Fibroblast of villous mesenchyme (primary cell): ENCODE measurements around the gene RANGAP1. TPM values are rescaled to one million over a fixed set of nuclear protein-coding genes. Genes with fewer than 3 reads are reported as not detected.

Source experiments
- DNase-seq: peaks from one replicate; pipeline ENCODE4 v3.0.0-alpha.2; 2010; ENCODE audit warnings: low read depth
- H3K4me3 ChIP-seq: 2 replicates; pipeline ENCODE4 v1.5.1; 2011; ENCODE audit warnings: low read depth, mild to moderate bottlenecking, low read length
- total RNA-seq: library from RNA; depleted of rRNA; stranded (reverse); fragments of >200 nt; gene quantifications from 2 replicates; pipeline ENCODE4 v1.2.3, GENCODE V29; 2012
- TF ChIP-seq, protein P1 (sequence below): IDR thresholded peaks from 2 replicates; pipeline ENCODE4 v1.5.1; 2012; ENCODE audit warnings: low read depth, mild to moderate bottlenecking, low read length; ENCODE audit not compliant: insufficient read depth

RANGAP1 gene
- total RNA-seq, 1 donor: 95.9 TPM

DNA sequence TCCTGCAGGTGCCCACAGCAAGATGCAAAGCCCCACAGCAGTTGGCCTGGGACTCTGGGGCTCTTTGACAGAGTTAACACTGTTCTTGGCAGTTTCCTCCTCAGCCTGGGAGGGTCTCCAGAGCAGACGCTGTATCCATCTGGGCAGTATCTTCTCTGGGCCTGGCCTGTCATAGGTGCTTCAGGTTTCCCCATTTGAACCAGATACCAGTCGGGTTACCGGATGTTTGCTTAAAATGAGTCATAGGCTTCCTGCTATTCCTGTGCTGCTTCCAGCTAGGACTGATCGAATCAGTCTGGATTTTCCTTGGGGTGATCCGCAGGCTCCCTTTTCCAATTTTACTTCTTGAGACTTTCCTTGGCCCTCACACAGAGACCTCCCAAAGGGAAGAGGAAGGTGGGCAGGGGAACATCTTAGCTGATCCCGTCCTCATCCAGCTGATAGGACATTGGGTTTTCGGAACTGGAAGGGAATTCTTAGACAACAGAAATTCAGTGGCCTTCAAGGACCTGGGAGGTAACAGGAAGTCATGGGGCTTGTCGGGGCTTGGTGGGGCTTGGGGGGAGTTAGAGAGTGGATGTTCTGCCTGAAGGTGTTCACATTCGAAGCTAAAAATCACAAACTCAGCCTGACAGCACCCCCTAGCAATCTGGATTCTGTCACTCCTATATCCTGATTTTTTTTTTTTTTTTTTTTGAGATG is 2.4 kb upstream of the RANGAP1 start:
- peak; percentile 85 for DNase-seq
- TF ChIP-seq, protein P1, sequence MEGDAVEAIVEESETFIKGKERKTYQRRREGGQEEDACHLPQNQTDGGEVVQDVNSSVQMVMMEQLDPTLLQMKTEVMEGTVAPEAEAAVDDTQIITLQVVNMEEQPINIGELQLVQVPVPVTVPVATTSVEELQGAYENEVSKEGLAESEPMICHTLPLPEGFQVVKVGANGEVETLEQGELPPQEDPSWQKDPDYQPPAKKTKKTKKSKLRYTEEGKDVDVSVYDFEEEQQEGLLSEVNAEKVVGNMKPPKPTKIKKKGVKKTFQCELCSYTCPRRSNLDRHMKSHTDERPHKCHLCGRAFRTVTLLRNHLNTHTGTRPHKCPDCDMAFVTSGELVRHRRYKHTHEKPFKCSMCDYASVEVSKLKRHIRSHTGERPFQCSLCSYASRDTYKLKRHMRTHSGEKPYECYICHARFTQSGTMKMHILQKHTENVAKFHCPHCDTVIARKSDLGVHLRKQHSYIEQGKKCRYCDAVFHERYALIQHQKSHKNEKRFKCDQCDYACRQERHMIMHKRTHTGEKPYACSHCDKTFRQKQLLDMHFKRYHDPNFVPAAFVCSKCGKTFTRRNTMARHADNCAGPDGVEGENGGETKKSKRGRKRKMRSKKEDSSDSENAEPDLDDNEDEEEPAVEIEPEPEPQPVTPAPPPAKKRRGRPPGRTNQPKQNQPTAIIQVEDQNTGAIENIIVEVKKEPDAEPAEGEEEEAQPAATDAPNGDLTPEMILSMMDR: no peak
- H3K4me3 ChIP-seq: no peak overlapping the region

DNA sequence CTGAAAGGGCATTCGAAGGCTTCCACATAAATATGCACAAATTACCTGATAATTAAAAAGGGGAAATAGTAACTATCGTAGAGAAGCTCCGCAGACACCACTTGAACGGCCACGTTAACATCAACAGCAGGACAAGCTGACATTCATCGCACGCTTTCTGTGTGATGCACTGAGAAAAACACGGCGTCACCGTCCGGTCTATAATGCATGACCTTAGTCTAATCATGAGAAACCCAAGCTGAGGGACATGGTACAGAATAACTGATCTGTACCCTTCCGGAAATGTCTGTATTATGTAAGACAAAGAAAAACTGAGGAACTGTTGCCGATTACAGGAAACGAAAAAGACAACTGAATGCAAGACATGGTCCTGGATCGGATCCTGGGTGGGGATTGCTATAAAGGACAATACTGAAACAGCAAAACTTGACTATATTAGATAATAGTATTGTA is 678 bp upstream of the RANGAP1 start:
- TF ChIP-seq, protein P1: no peak
- peak overlapping the region; percentile 76 for H3K4me3 ChIP-seq
- no peak for DNase-seq

DNA sequence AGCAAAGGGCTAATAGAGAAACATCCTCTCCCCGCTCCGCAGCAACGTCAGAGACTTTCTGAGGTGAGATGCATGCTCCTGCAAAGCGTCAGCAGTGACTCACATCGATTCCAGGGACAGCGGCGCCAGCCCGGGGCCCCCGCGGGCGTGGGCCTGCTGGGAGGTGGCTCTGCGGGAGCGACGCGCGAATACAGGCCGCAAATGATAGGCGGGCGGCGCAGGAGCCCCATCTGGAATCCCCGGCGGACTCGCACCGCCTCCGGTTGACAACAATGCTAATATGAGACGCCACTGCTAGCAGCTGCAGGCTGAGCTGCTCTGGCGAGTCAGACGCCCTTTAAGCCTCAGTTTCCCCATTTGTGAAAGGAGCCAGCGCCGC is 557 bp downstream of the RANGAP1 start:
- DNase-seq: peak; percentile 91
- peak overlapping the region; percentile 82 for H3K4me3 ChIP-seq
- TF ChIP-seq, protein P1: no peak

DNA sequence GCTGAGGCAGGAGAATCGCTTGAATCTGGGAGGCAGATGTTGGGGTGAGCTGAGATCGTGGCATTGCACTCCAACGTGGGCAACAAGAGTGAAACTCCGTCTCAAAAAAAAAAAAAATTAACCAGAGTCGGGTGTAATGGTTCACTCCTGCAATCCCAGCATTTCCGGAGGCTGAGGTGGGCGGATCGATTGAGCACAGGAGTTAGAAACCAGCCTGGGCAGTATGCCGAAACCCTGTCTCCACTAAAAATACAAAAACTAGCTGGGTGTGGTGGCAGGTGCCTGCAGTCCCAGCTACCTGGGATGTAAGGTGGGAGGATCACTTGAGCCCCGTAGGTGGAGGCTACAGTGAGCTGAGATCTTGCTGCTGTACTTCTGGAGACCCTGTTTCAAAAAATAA is 1.5 kb downstream of the RANGAP1 start:
- H3K4me3 ChIP-seq: no peak overlapping the region
- DNase-seq: no peak
- TF ChIP-seq, protein P1: no peak

DNA sequence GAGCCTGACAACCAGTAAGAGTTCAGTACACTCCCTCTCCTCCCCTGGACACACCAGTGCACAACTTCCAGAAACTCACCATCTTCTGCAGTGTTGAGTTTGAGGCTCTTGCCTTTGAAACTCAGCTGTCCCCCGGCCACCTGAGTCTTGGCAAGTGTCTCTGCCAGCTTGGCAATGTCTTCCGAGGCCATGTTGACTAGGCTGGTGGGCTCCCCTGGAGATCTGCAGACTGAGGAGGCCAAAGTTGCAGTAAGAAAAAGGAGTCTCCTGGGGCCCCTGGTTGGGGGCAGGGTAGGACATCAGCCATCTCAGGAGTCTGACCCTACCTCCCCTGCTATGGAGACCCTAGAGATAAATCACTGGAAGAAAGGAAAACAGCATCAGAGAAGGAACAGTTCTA is 5.1 kb downstream of the RANGAP1 start:
- DNase-seq: no peak
- TF ChIP-seq, protein P1: no peak
- H3K4me3 ChIP-seq: no peak overlapping the region

DNA sequence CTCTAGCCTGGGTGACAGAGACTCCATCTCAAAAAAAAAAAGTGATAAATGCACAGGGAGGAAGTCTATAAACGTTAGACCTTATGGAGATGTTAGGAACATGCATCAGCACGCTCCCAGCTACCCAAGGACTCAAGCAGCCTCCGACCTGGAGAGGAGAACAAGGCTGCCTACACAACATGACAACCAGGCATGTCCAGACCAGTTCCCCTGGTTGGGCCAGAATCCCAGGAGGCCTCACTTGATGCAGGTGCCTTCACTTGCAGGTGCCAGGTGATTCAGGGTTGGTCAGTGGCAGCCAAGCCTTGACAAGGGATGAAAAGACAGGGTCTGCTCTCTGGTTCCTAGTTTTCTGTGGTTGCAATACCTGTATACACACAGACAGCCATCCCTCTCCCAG is 5.9 kb downstream of the RANGAP1 start:
- TF ChIP-seq, protein P1: no peak
- DNase-seq: no peak
- H3K4me3 ChIP-seq: no peak overlapping the region

DNA sequence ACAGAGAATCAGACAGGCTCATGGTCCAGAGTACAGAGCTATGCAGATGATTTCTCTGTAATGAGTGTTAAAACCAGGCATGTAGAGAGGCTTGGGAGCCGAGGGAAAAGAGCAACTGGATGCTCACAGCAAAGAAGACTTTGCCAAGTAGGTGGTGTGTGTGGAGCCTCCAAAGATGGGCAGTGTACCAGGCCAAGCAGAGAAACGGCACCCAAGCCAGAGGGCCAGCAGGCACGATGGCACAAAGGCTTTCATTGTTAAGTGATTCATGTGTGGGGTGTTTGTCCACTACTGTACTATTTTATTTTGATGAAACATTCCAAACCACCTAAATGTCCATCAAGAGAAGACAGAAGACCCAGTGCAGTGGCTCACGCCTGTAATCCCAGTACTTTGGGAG is 11.1 kb downstream of the RANGAP1 start:
- TF ChIP-seq, protein P1: no peak
- no peak overlapping the region for H3K4me3 ChIP-seq
- no peak for DNase-seq
